Chondrocyte (in vitro differentiated cells): ENCODE measurements around the gene COL6A5. TPM values are rescaled to one million over a fixed set of nuclear protein-coding genes. Genes with fewer than 3 reads are reported as not detected.

Experiments used
- DNase-seq: peaks from one replicate; pipeline ENCODE4 v3.0.0; 2021; ENCODE audit warnings: mixed read lengths, low spot score
- H3K27ac Mint-ChIP-seq: one replicate; pipeline ENCODE4 v1.8.0; 2021; ENCODE audit warnings: mild to moderate bottlenecking, moderate library complexity, mixed read lengths; ENCODE audit not compliant: unreplicated experiment
- H3K27me3 Mint-ChIP-seq: 2 replicates; pipeline ENCODE4 v1.8.0; 2021; ENCODE audit warnings: low read depth, mixed read lengths
- H3K36me3 Mint-ChIP-seq: 2 replicates; pipeline ENCODE4 v1.8.0; 2021; ENCODE audit warnings: low read depth, mixed read lengths
- H3K4me1 Mint-ChIP-seq: 2 replicates; pipeline ENCODE4 v1.8.0; 2021; ENCODE audit warnings: low read depth, mild to moderate bottlenecking, mixed read lengths
- H3K4me3 Mint-ChIP-seq: one replicate; pipeline ENCODE4 v1.8.0; 2021; ENCODE audit warnings: mild to moderate bottlenecking, moderate library complexity, mixed read lengths; ENCODE audit not compliant: unreplicated experiment
- H3K9me3 Mint-ChIP-seq: 2 replicates; pipeline ENCODE4 v1.8.0; 2021; ENCODE audit warnings: low read depth, mixed read lengths
- CTCF ChIP-seq: fragments of 200-600 bp; sonication (generic); IDR thresholded peaks from 2 replicates; pipeline ENCODE4 v1.5.0; 2021; ENCODE audit warnings: antibody characterized with exemption, mild to moderate bottlenecking, moderate library complexity
- total RNA-seq: library from RNA; stranded (reverse); gene quantifications from 3 replicates; pipeline ENCODE4 v1.2.1, GENCODE V29; 2021

The COL6A5 gene
- total RNA-seq, 1 donor from 2014 or later: not detected

- Mint-ChIP-seq H3K4me3 (no peak overlapping the region), H3K4me1 (no peaks in the 10 kb centered on the region), H3K27ac (no peak overlapping the region), H3K9me3 (peaks cover 5% of the 10 kb centered on the region), H3K27me3 (peaks cover 18% of the 10 kb centered on the region), H3K36me3 (no peaks in the 10 kb centered on the region)
- no peak for DNase-seq
- no peak for TF ChIP-seq CTCF
Measured at GRCh38 chr3:130470126-130470525, 124.7 kb downstream of the COL6A5 start.

DNA sequence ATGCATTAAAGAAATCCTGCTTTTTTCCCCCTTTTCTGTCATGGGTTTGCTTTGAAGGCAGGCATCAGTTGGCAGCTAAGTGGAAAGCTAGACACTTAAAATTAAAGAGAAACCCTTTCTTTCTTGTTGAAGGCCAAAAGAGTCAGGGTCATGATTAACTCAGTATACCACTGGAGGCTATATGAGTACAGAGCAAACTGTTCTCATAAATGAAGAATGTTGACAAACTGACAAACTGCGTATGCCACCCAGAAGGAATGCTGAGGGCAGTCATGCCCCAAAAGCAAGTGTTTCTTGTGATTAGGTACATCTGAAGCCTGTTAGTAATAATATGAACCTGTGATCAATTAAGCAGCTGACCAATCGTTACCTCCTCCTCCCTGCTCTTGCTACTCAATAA lies 127.9 kb downstream of the COL6A5 start:
- TF ChIP-seq CTCF: no peak
- no peaks in the 10 kb centered on the region for H3K36me3 Mint-ChIP-seq
- no peaks in the 10 kb centered on the region for H3K4me1 Mint-ChIP-seq
- DNase-seq: no peak
- H3K9me3 Mint-ChIP-seq: peaks cover 9% of the 10 kb centered on the region
- H3K27ac Mint-ChIP-seq: no peak overlapping the region
- peaks cover 15% of the 10 kb centered on the region for H3K27me3 Mint-ChIP-seq
- no peak overlapping the region for H3K4me3 Mint-ChIP-seq

DNA sequence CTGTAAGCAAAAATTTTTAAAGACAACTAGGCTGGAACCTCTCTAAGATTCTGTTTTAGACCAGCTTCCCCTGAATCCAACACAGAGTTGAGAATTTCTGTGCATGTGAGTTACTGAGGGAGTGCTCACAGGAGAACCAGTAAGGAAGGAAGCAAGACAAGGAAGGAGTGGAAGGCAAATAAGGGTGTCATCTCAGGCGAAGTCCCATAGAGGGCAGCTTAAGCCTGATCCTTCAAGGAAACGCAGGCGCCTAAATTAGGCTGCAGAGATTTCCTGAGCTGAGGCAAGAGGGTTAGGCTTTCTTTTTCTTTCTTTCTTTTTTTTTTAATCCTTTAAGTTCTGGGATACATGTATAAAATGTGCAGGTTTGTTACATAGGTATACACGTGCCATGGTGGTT lies 135.3 kb downstream of the COL6A5 start:
- no peak for DNase-seq
- Mint-ChIP-seq H3K9me3 (peaks cover 9% of the 10 kb centered on the region), H3K4me3 (no peak overlapping the region), H3K27ac (no peak overlapping the region), H3K36me3 (no peaks in the 10 kb centered on the region), H3K4me1 (no peaks in the 10 kb centered on the region), H3K27me3 (peaks cover 6% of the 10 kb centered on the region)
- TF ChIP-seq CTCF: peak; percentile 41

GRCh38 chr3:130488288-130488687 lies 142.8 kb downstream of the COL6A5 start:
- Mint-ChIP-seq H3K9me3 (no peaks in the 10 kb centered on the region), H3K4me3 (no peak overlapping the region), H3K27ac (no peak overlapping the region), H3K36me3 (no peaks in the 10 kb centered on the region), H3K4me1 (no peaks in the 10 kb centered on the region), H3K27me3 (no peaks in the 10 kb centered on the region)
- no peak for DNase-seq
- TF ChIP-seq CTCF: no peak

- no peak for DNase-seq
- Mint-ChIP-seq H3K36me3 (no peaks in the 10 kb centered on the region), H3K27ac (no peak overlapping the region), H3K4me3 (no peak overlapping the region), H3K4me1 (no peaks in the 10 kb centered on the region), H3K27me3 (no peaks in the 10 kb centered on the region), H3K9me3 (no peaks in the 10 kb centered on the region)
- no peak for TF ChIP-seq CTCF
Measured at GRCh38 chr3:130488769-130489450, 143.4 kb downstream of the COL6A5 start.
